GM18508 (cell line): Measurements from ENCODE around the gene RNF121.

Experiments used
- ATAC-seq: cut with Tn5 transposase; IDR thresholded peaks from one replicate; pipeline ENCODE4 v1.9.1; 2021; ENCODE audit warnings: moderate number of reproducible peaks; ENCODE audit not compliant: insufficient read depth, unreplicated experiment

The RNF121 gene

GRCh38 chr11:71979094-71979493, 50.2 kb downstream of the RNF121 start:
- ATAC-seq, result no peak

- ATAC-seq, result no peak
Observed at GRCh38 chr11:71979602-71980001, 50.8 kb downstream of the RNF121 start.

GRCh38 chr11:71986131-71986530, 57.3 kb downstream of the RNF121 start:
- ATAC-seq, result no peak

- ATAC-seq, result no peak
Observed at GRCh38 chr11:71987521-71987920, 58.7 kb downstream of the RNF121 start.

- no peak for ATAC-seq
Observed at GRCh38 chr11:71988050-71988449, 59.2 kb downstream of the RNF121 start.

- ATAC-seq, result no peak
Observed at GRCh38 chr11:71990701-71991100, 61.9 kb downstream of the RNF121 start.

GRCh38 chr11:71991494-71991893, 62.6 kb downstream of the RNF121 start:
- ATAC-seq, result no peak

- no peak for ATAC-seq
Observed at GRCh38 chr11:71992136-71992730, 63.4 kb downstream of the RNF121 start.

- ATAC-seq, result no peak
Observed at GRCh38 chr11:71994786-71995185, 65.9 kb downstream of the RNF121 start.

GRCh38 chr11:71995726-71996291, 67.0 kb downstream of the RNF121 start:
- no peak for ATAC-seq

GRCh38 chr11:71996517-71996916, 67.7 kb downstream of the RNF121 start:
- ATAC-seq, result no peak

GRCh38 chr11:71996946-71997345, 68.1 kb downstream of the RNF121 start:
- no peak for ATAC-seq

- ATAC-seq, result no peak
Observed at GRCh38 chr11:71997594-71997993, 68.7 kb downstream of the RNF121 start.

GRCh38 chr11:71998061-71998460, 69.2 kb downstream of the RNF121 start:
- ATAC-seq, result no peak

GRCh38 chr11:71998649-71999310, 69.9 kb downstream of the RNF121 start, which contains the start of gene IL18BP:
TSS of gene IL18BP (plus strand) at chr11:71998909. CDS start at chr11:71999985, 1,076 bp downstream.
- ATAC-seq, result no peak

GRCh38 chr11:71999362-71999761, 70.5 kb downstream of the RNF121 start:
- no peak for ATAC-seq

GRCh38 chr11:71999798-72000197, 71.0 kb downstream of the RNF121 start:
- no peak for ATAC-seq

- ATAC-seq, result no peak
Observed at GRCh38 chr11:72000202-72000867, 71.5 kb downstream of the RNF121 start.

GRCh38 chr11:72001285-72001684, 72.4 kb downstream of the RNF121 start:
- ATAC-seq, result no peak

- ATAC-seq, result no peak
Observed at GRCh38 chr11:72001834-72002591, 73.2 kb downstream of the RNF121 start.
